Left ventricle myocardium inferior (tissue), 1 donor: ENCODE measurements around the gene KNDC1. TPM values are rescaled to one million over a fixed set of nuclear protein-coding genes. Genes with fewer than 3 reads are reported as not detected.

Source experiments
- DNase-seq: peaks from one replicate; pipeline ENCODE4 v3.0.0-alpha.2; 2020
- H3K27ac ChIP-seq: fragments of 200-600 bp; replicated peaks from 2 replicates; pipeline ENCODE4 v1.8.0; 2021
- H3K27me3 ChIP-seq: fragments of 200-600 bp; 2 replicates; pipeline ENCODE4 v1.8.0; 2021; ENCODE audit warnings: low read depth
- H3K36me3 ChIP-seq: fragments of 200-600 bp; 2 replicates; pipeline ENCODE4 v1.8.0; 2021
- H3K4me1 ChIP-seq: fragments of 200-600 bp; 2 replicates; pipeline ENCODE4 v1.8.0; 2021
- H3K4me3 ChIP-seq: fragments of 200-600 bp; 2 replicates; pipeline ENCODE4 v1.8.0; 2021; ENCODE audit warnings: mild to moderate bottlenecking, moderate library complexity
- H3K9me3 ChIP-seq: fragments of 200-600 bp; replicated peaks from 2 replicates; pipeline ENCODE4 v1.8.0; 2021
- CTCF ChIP-seq: fragments of 200-600 bp; IDR thresholded peaks from 2 replicates; pipeline ENCODE4 v1.8.0; 2021; ENCODE audit warnings: antibody characterized with exemption, mild to moderate bottlenecking, borderline replicate concordance
- intact Hi-C: fragments of 100-400 bp; cut with micrococcal nuclease; formaldehyde crosslinking; loops from one replicate; pipeline ENCODE4 v1.11.0; 2022
- total RNA-seq: library from RNA; stranded (reverse); fragmentation: NEBNext Ultra II Directional; extraction: Animal tissue kit (Norgen Biotek cat#: 25700); gene quantifications from one replicate; pipeline ENCODE4 v1.2.1, GENCODE V29; 2021
- donor health status: DM: no; HTN: yes; CAD: no; lungs with severe emphysema.

The KNDC1 gene
- total RNA-seq, 1 donor from 2014 or later = 0.11 TPM

GRCh38 chr10:133189726-133190125 lies 29.7 kb downstream of the KNDC1 start:
- peaks cover 74% of the 10 kb centered on the region for H3K27me3 ChIP-seq
- no peak overlapping the region for H3K4me3 ChIP-seq
- no peaks in the 10 kb centered on the region for H3K4me1 ChIP-seq
- H3K36me3 ChIP-seq = no peaks in the 10 kb centered on the region
- no peak for TF ChIP-seq CTCF
- intact Hi-C loops = no loop called here
- H3K27ac ChIP-seq = no peak overlapping the region
- peaks cover 32% of the 10 kb centered on the region for H3K9me3 ChIP-seq
- no peak for DNase-seq

- intact Hi-C loops = no loop called here
- H3K4me3 ChIP-seq = no peak overlapping the region
- peaks cover 73% of the 10 kb centered on the region for H3K27me3 ChIP-seq
- no peak for TF ChIP-seq CTCF
- H3K27ac ChIP-seq = no peak overlapping the region
- H3K4me1 ChIP-seq = no peaks in the 10 kb centered on the region
- H3K9me3 ChIP-seq = peaks cover 34% of the 10 kb centered on the region
- DNase-seq = no peak
- H3K36me3 ChIP-seq = no peaks in the 10 kb centered on the region
Observed at GRCh38 chr10:133190225-133190624, 30.2 kb downstream of the KNDC1 start.

GRCh38 chr10:133191651-133192050 lies 31.6 kb downstream of the KNDC1 start:
- intact Hi-C loops = no loop called here
- H3K4me3 ChIP-seq = no peak overlapping the region
- no peak for DNase-seq
- no peaks in the 10 kb centered on the region for H3K36me3 ChIP-seq
- H3K27me3 ChIP-seq = peaks cover 78% of the 10 kb centered on the region
- no peak overlapping the region for H3K27ac ChIP-seq
- TF ChIP-seq CTCF = no peak
- H3K4me1 ChIP-seq = no peaks in the 10 kb centered on the region
- H3K9me3 ChIP-seq = peaks cover 34% of the 10 kb centered on the region

GRCh38 chr10:133194151-133194550 lies 34.1 kb downstream of the KNDC1 start:
- Histone ChIP-seq H3K27ac (no peak overlapping the region), H3K27me3 (peaks cover 79% of the 10 kb centered on the region), H3K9me3 (peaks cover 34% of the 10 kb centered on the region), H3K4me1 (no peaks in the 10 kb centered on the region), H3K4me3 (no peak overlapping the region), H3K36me3 (no peaks in the 10 kb centered on the region)
- TF ChIP-seq CTCF = no peak
- DNase-seq = no peak
- intact Hi-C loops = no loop called here

DNA sequence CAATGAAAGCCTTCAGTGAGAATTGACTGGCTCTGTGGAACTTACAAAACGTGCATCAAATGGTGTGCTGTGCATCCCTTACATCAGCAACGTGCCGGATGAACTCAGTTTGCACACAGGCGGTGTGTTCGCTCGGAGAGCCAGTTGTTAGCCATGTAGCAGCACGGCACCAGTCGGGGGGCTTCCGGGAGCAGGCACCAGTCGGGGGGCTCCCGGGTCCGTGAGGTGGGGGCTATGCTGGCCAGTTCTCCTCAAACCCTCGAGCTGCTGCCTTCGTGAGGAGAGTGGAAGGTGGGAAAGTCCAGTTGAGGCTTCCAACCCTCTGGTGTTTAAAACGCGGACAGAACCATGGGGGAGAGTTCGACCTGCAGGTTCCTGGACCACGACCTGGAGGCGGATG lies 35.1 kb downstream of the KNDC1 start:
- H3K27me3 ChIP-seq = peaks cover 79% of the 10 kb centered on the region
- H3K4me3 ChIP-seq = no peak overlapping the region
- TF ChIP-seq CTCF = no peak
- no peaks in the 10 kb centered on the region for H3K4me1 ChIP-seq
- H3K27ac ChIP-seq = no peak overlapping the region
- H3K9me3 ChIP-seq = peaks cover 34% of the 10 kb centered on the region
- intact Hi-C loops = no loop called here
- no peaks in the 10 kb centered on the region for H3K36me3 ChIP-seq
- no peak for DNase-seq

DNA sequence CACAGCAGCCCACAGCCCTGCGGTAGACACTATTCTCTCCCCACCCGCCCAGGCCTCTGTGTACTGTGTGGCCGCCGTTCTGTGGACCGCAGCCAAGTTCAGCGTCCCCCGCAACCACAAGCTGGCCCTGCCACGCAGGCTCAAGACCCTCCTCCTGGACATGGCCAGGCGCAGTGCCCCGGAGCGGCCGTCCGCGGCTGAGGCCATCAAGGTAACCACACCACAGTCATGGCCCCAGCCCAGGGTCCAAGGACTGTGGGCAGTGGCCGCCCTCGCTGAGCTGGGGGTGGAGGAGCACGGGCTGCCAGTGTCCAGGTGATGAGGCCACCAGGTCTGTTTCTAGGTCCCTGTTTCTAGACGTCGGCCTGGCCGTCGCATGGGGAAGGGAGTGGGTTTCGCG lies 35.6 kb downstream of the KNDC1 start:
- Histone ChIP-seq H3K27ac (no peak overlapping the region), H3K9me3 (peaks cover 34% of the 10 kb centered on the region), H3K27me3 (peaks cover 79% of the 10 kb centered on the region), H3K36me3 (no peaks in the 10 kb centered on the region), H3K4me1 (no peaks in the 10 kb centered on the region), H3K4me3 (no peak overlapping the region)
- TF ChIP-seq CTCF = no peak
- DNase-seq = no peak
- intact Hi-C loops = no loop called here
